Gastrocnemius medialis (tissue), 4 donors: Measurements from ENCODE around the gene KCTD16. TPM values are rescaled to one million over a fixed set of nuclear protein-coding genes. Genes with fewer than 3 reads are reported as not detected.

Source experiments
- ATAC-seq, 2 donors: fragments of 150-250 bp; one replicate each; pipeline ENCODE4 v1.9.1; 2016
- DNase-seq, 2 donors: peaks; one replicate each; pipeline ENCODE4 v3.0.0-alpha.2; 2019
- H3K27ac ChIP-seq, 4 donors: fragments of 200-600 bp; sonication (generic); 1 replicate in 1 of 4; 2 replicates in 3 of 4; pipeline ENCODE4 v1.5.1; 2016 to 2018; ENCODE audit warnings: mild to moderate bottlenecking in 2 of 4, moderate library complexity in 1 of 4
- H3K27me3 ChIP-seq, 3 donors: fragments of 200-600 bp; sonication (generic) in 2 of 3; 1 replicate in 1 of 3; 2 replicates in 2 of 3; pipeline versions ENCODE4 v1.5.1 to v1.6.0; 2016 to 2019; ENCODE audit warnings: mild to moderate bottlenecking in 1 of 3, moderate library complexity in 1 of 3
- H3K36me3 ChIP-seq, 2 donors: fragments of 200-600 bp; sonication (generic) in 1 of 2; one replicate each; pipeline ENCODE4 v1.5.1; 2017 to 2018
- H3K4me1 ChIP-seq, 2 donors: fragments of 200-600 bp; sonication (generic) in 1 of 2; one replicate each; pipeline ENCODE4 v1.5.1; 2016 to 2017; ENCODE audit warnings: mild to moderate bottlenecking in 2 of 2
- H3K4me3 ChIP-seq, 4 donors: fragments of 200-600 bp; sonication (generic) in 3 of 4; 1 replicate in 1 of 4; 2 replicates in 3 of 4; pipeline ENCODE4 v1.5.1; 2016 to 2019; ENCODE audit warnings: mild to moderate bottlenecking in 2 of 4
- H3K9me3 ChIP-seq, 3 donors: fragments of 200-600 bp; sonication (generic) in 2 of 3; 1 replicate in 1 of 3; 2 replicates in 2 of 3; pipeline ENCODE4 v1.5.1; 2016 to 2019
- POLR2A ChIP-seq, 2 donors: fragments of 450-650 bp; IDR thresholded peaks; one replicate each; pipeline ENCODE4 v1.6.1; 2017; ENCODE audit warnings: antibody characterized with exemption in 2 of 2, mild to moderate bottlenecking in 2 of 2, moderate library complexity in 2 of 2
- in situ Hi-C, 4 donors: fragments of 200-750 bp; cut with MboI; loops; one replicate each; pipeline versions ENCODE4 v1.15.0 to v1.8.0; 2017; ENCODE audit warnings: low sequenced_read_pairs in 4 of 4
- intact Hi-C: fragments of 100-400 bp; cut with DNase I; formaldehyde crosslinking; loops from one replicate; pipeline ENCODE4 v1.15.1; 2023; ENCODE audit warnings: low total_unique reads
- total RNA-seq, 4 donors: library from RNA; depleted of rRNA; stranded (reverse); fragments of >200 nt; gene quantifications; one replicate each; pipeline versions ENCODE4 v1.1.0 to v1.2.3, GENCODE V29; 2016
- TF ChIP-seq, protein P1 (sequence below), 5 experiments: fragments of 450-650 bp in 3 of 5; fragments of 200-600 bp in 2 of 5; sonication (generic) in 2 of 5; IDR thresholded peaks in 4 of 5; conservative IDR thresholded peaks in 1 of 5; 1 replicate in 4 of 5; 2 replicates in 1 of 5; pipeline ENCODE4 v1.5.1; 2016 to 2019; ENCODE audit warnings: antibody characterized with exemption in 5 of 5, mild to moderate bottlenecking in 3 of 5, moderate library complexity in 3 of 5

Gene KCTD16
- total RNA-seq, 4 donors from 2014 or later: 0.02 TPM; not detected in 3

GRCh38 chr5:144219869-144220268 is 49.2 kb downstream of the KCTD16 start:
- Histone ChIP-seq H3K27ac (no peak overlapping the region), H3K27me3 (no peaks in the 10 kb centered on the region), H3K9me3 (no peaks in the 10 kb centered on the region), H3K4me1 (no peaks in the 10 kb centered on the region), H3K36me3 (no peaks in the 10 kb centered on the region), H3K4me3 (no peak overlapping the region)
- in situ Hi-C loops: loop anchor here in 1 of 4 donors (25.0 kb wide), 1 partner anchor 1817 kb away; no protein-coding TSS in a partner anchor
- TF ChIP-seq POLR2A (IDR thresholded peaks at IDR 0.05): no peak
- TF ChIP-seq, protein P1, sequence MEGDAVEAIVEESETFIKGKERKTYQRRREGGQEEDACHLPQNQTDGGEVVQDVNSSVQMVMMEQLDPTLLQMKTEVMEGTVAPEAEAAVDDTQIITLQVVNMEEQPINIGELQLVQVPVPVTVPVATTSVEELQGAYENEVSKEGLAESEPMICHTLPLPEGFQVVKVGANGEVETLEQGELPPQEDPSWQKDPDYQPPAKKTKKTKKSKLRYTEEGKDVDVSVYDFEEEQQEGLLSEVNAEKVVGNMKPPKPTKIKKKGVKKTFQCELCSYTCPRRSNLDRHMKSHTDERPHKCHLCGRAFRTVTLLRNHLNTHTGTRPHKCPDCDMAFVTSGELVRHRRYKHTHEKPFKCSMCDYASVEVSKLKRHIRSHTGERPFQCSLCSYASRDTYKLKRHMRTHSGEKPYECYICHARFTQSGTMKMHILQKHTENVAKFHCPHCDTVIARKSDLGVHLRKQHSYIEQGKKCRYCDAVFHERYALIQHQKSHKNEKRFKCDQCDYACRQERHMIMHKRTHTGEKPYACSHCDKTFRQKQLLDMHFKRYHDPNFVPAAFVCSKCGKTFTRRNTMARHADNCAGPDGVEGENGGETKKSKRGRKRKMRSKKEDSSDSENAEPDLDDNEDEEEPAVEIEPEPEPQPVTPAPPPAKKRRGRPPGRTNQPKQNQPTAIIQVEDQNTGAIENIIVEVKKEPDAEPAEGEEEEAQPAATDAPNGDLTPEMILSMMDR (IDR thresholded peaks at IDR 0.05 in 4 of 5, conservative IDR thresholded peaks at IDR 0.05 in 1 of 5): no peak
- no peak for DNase-seq
- ATAC-seq: no peak
- intact Hi-C loops: no loop called here

- Histone ChIP-seq H3K4me1 (no peaks in the 10 kb centered on the region), H3K4me3 (no peak overlapping the region), H3K27me3 (no peaks in the 10 kb centered on the region), H3K27ac (no peak overlapping the region), H3K36me3 (no peaks in the 10 kb centered on the region), H3K9me3 (no peaks in the 10 kb centered on the region)
- ATAC-seq (no peak), DNase-seq (no peak)
- in situ Hi-C loops (no loop called here), intact Hi-C loops (no loop called here)
- TF ChIP-seq POLR2A (IDR thresholded peaks at IDR 0.05): no peak
- TF ChIP-seq, protein P1 (IDR thresholded peaks at IDR 0.05 in 4 of 5, conservative IDR thresholded peaks at IDR 0.05 in 1 of 5): no peak
Measured at GRCh38 chr5:144227363-144227999, 56.8 kb downstream of the KCTD16 start.

DNA sequence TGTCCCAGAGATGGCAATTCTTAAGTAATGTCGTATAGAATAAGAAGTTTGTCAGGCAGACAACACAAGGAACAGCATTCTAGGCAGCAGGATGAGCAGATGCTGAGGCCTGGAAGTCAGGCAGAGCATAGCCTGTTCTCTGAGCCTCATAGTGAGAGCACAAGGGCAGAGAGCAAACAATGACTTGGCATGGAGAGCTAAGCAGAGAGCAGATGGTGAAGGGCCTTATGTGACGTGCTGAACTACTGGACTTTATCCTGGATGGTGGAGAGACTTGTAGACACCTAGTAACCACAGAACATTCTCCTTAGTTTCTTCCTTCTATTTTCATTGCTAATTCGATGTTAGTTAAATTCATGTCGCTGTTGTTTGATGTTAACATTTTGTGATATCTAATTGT is 60.1 kb downstream of the KCTD16 start:
- intact Hi-C loops (no loop called here), in situ Hi-C loops (no loop called here)
- ATAC-seq (no peak), DNase-seq (no peak)
- Histone ChIP-seq H3K27ac (no peak overlapping the region), H3K9me3 (no peaks in the 10 kb centered on the region), H3K27me3 (no peaks in the 10 kb centered on the region), H3K4me1 (no peaks in the 10 kb centered on the region), H3K36me3 (no peaks in the 10 kb centered on the region), H3K4me3 (no peak overlapping the region)
- no peak for TF ChIP-seq POLR2A (IDR thresholded peaks at IDR 0.05)
- TF ChIP-seq, protein P1 (IDR thresholded peaks at IDR 0.05 in 4 of 5, conservative IDR thresholded peaks at IDR 0.05 in 1 of 5): no peak

GRCh38 chr5:144232285-144232684 is 61.6 kb downstream of the KCTD16 start:
- no peaks in the 10 kb centered on the region for H3K4me1 ChIP-seq
- no peak for TF ChIP-seq POLR2A (IDR thresholded peaks at IDR 0.05)
- TF ChIP-seq, protein P1 (IDR thresholded peaks at IDR 0.05 in 4 of 5, conservative IDR thresholded peaks at IDR 0.05 in 1 of 5): no peak
- no peak overlapping the region for H3K4me3 ChIP-seq
- in situ Hi-C loops (no loop called here), intact Hi-C loops (no loop called here)
- no peaks in the 10 kb centered on the region for H3K9me3 ChIP-seq
- no peak for DNase-seq
- no peaks in the 10 kb centered on the region for H3K36me3 ChIP-seq
- H3K27me3 ChIP-seq: no peaks in the 10 kb centered on the region
- H3K27ac ChIP-seq: no peak overlapping the region
- no peak for ATAC-seq

DNA sequence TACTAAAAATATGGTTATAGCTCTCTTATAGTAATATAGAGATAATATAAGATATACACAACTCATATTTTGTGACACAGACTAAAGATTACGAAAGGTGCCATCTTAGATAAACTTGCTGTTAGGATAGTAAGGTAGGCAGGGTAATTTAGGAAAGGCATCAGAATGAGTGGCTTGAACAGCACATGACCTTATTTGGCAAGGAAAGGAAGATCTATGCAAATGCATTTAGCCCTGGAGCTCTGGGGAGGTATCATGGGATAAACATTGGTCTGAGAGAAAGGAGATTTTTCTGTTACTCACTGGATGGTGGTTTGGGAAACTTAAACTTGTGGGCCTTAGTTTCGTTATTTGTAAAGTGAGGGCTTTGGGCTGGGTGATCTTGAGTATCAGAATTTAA is 65.8 kb downstream of the KCTD16 start:
- ATAC-seq (no peak), DNase-seq (no peak)
- Histone ChIP-seq H3K27ac (no peak overlapping the region), H3K27me3 (no peaks in the 10 kb centered on the region), H3K4me1 (no peaks in the 10 kb centered on the region), H3K36me3 (no peaks in the 10 kb centered on the region), H3K9me3 (no peaks in the 10 kb centered on the region), H3K4me3 (no peak overlapping the region)
- intact Hi-C loops (no loop called here), in situ Hi-C loops (no loop called here)
- TF ChIP-seq POLR2A (IDR thresholded peaks at IDR 0.05): no peak
- TF ChIP-seq, protein P1 (IDR thresholded peaks at IDR 0.05 in 4 of 5, conservative IDR thresholded peaks at IDR 0.05 in 1 of 5): no peak
